SK-N-SH treated with all-trans-retinoic acid at 6 μM for 48 hours (cell line): ENCODE measurements around the gene EPC2.
"Not testable (repeated sequence)": the region's sequence is repeated elsewhere in the genome, so short reads cannot be mapped to it uniquely, and the experiment has no call there.

ENCODE experiments used
- ATAC-seq: fragments of 200-7000 bp; cut with Tn5 transposase; 3 replicates; pipeline ENCODE4 v1.9.1; 2020; ENCODE audit warnings: mild to moderate bottlenecking, moderate library complexity
- BACH2 ChIP-seq: fragments of 250-450 bp; sonication (Bioruptor Pico); IDR thresholded peaks from 2 replicates; pipeline ENCODE4 v1.9.0; 2021; ENCODE audit warnings: mild to moderate bottlenecking, borderline replicate concordance
- CREB5 ChIP-seq: fragments of 250-450 bp; sonication (Bioruptor Pico); IDR thresholded peaks from 2 replicates; pipeline ENCODE4 v1.5.1; 2020; ENCODE audit warnings: low read depth, mild to moderate bottlenecking, moderate library complexity
- CSRNP3 ChIP-seq: fragments of 250-450 bp; sonication (Bioruptor Pico); IDR thresholded peaks from 2 replicates; pipeline ENCODE4 v1.5.1; 2021; ENCODE audit warnings: mild to moderate bottlenecking, moderate library complexity
- ESRRG ChIP-seq: fragments of 250-450 bp; sonication (Bioruptor Pico); IDR thresholded peaks from 2 replicates; pipeline ENCODE4 v1.6.1; 2021; ENCODE audit warnings: mild to moderate bottlenecking
- ISL1 ChIP-seq: fragments of 250-450 bp; sonication (Bioruptor Pico); IDR thresholded peaks from 2 replicates; pipeline ENCODE4 v2.1.2; 2022; ENCODE audit warnings: mild to moderate bottlenecking, moderate library complexity
- OSR1 ChIP-seq: fragments of 250-450 bp; sonication (Bioruptor Pico); IDR thresholded peaks from 2 replicates; pipeline ENCODE4 v1.8.0; 2022; ENCODE audit warnings: moderate library complexity, mild to moderate bottlenecking, inconsistent platforms
- PATZ1 ChIP-seq: fragments of 250-450 bp; sonication (Bioruptor Pico); IDR thresholded peaks from 2 replicates; pipeline ENCODE4 v1.8.0; 2020; ENCODE audit warnings: mild to moderate bottlenecking, moderate library complexity, borderline replicate concordance
- POU6F1 ChIP-seq: fragments of 250-450 bp; sonication (Bioruptor Pico); IDR thresholded peaks from 2 replicates; pipeline ENCODE4 v1.8.0; 2021; ENCODE audit warnings: low read depth, mild to moderate bottlenecking, moderate library complexity, borderline replicate concordance
- PPARA ChIP-seq: fragments of 250-450 bp; sonication (Bioruptor Pico); IDR thresholded peaks from 2 replicates; pipeline ENCODE4 v1.5.0; 2020; ENCODE audit warnings: mild to moderate bottlenecking, borderline replicate concordance
- RARB ChIP-seq: fragments of 250-450 bp; sonication (Bioruptor Pico); IDR thresholded peaks from 2 replicates; pipeline ENCODE4 v1.8.0; 2021; ENCODE audit warnings: mild to moderate bottlenecking, moderate library complexity
- SNAI2 ChIP-seq: fragments of 250-450 bp; sonication (Bioruptor Pico); IDR thresholded peaks from 2 replicates; pipeline ENCODE4 v1.5.0; 2020; ENCODE audit warnings: mild to moderate bottlenecking, moderate library complexity
- TCF4 ChIP-seq: fragments of 250-450 bp; sonication (Bioruptor Pico); IDR thresholded peaks from 2 replicates; pipeline ENCODE4 v1.8.0; 2021; ENCODE audit warnings: mild to moderate bottlenecking, moderate library complexity, borderline replicate concordance
- TOX ChIP-seq: fragments of 250-450 bp; sonication (Bioruptor Pico); IDR thresholded peaks from 2 replicates; pipeline ENCODE4 v1.8.0; 2021; ENCODE audit warnings: mild to moderate bottlenecking, moderate library complexity, borderline replicate concordance
- TSHZ2 ChIP-seq: fragments of 250-450 bp; sonication (Bioruptor Pico); IDR thresholded peaks from 2 replicates; pipeline ENCODE4 v1.5.0; 2020; ENCODE audit warnings: mild to moderate bottlenecking, moderate library complexity
- ZC3H10 ChIP-seq: fragments of 250-450 bp; sonication (Bioruptor Pico); IDR thresholded peaks from 2 replicates; pipeline ENCODE4 v1.5.1; 2021; ENCODE audit warnings: mild to moderate bottlenecking, moderate library complexity
- ZNF565 ChIP-seq: fragments of 450-650 bp; formaldehyde crosslinking; conservative IDR thresholded peaks from 2 replicates; pipeline ENCODE4 v1.5.0; 2020; ENCODE audit warnings: low read depth, mild to moderate bottlenecking, moderate library complexity
- ZNF70 ChIP-seq: fragments of 450-650 bp; formaldehyde crosslinking; IDR thresholded peaks from 2 replicates; pipeline ENCODE4 v1.5.0; 2020; ENCODE audit warnings: mild to moderate bottlenecking, moderate library complexity
- ZNF8 ChIP-seq: fragments of 450-650 bp; formaldehyde crosslinking; IDR thresholded peaks from 2 replicates; pipeline ENCODE4 v1.5.0; 2020; ENCODE audit warnings: mild to moderate bottlenecking, moderate library complexity

The EPC2 gene

GRCh38 chr2:148789059-148789458, 144.5 kb downstream of the EPC2 start (continued):
- TF ChIP-seq PATZ1 (no peak), ESRRG (CRISPR knock-in tag) (no peak)

- not testable (repeated sequence) for ATAC-seq
Observed at GRCh38 chr2:148790172-148790571, 145.6 kb downstream of the EPC2 start.

GRCh38 chr2:148794558-148794957, 150.0 kb downstream of the EPC2 start:
- TF ChIP-seq TOX (CRISPR knock-in tag) (no peak), ZNF8 (CRISPR knock-in tag) (no peak), TCF4 (CRISPR knock-in tag) (no peak), ZNF70 (no peak), ZC3H10 (CRISPR knock-in tag) (no peak), CREB5 (CRISPR knock-in tag) (no peak), RARB (CRISPR knock-in tag) (no peak), OSR1 (no peak), TSHZ2 (no peak), SNAI2 (no peak), POU6F1 (CRISPR knock-in tag) (no peak), PPARA (CRISPR knock-in tag) (no peak)
- TF ChIP-seq, all 23 proteins: peak for 0
- ATAC-seq: no peak

- no peak for ATAC-seq
- no peak for TF ChIP-seq BACH2 (CRISPR knock-in tag)
- no peak for TF ChIP-seq SNAI2
- no peak for TF ChIP-seq CSRNP3 (CRISPR knock-in tag)
- no peak for TF ChIP-seq PATZ1
- TF ChIP-seq RARB (CRISPR knock-in tag): no peak
- no peak for TF ChIP-seq ZNF565
- no peak for TF ChIP-seq ISL1 (CRISPR knock-in tag)
- TF ChIP-seq POU6F1 (CRISPR knock-in tag): no peak
- TF ChIP-seq ZC3H10 (CRISPR knock-in tag): no peak
- no peak for TF ChIP-seq OSR1
- TF ChIP-seq CREB5 (CRISPR knock-in tag): no peak
- no peak for TF ChIP-seq PPARA (CRISPR knock-in tag)
Observed at GRCh38 chr2:148796735-148797512, 152.4 kb downstream of the EPC2 start.
